ENCODE results near the gene ADORA1.

ADORA1 gene

DNA sequence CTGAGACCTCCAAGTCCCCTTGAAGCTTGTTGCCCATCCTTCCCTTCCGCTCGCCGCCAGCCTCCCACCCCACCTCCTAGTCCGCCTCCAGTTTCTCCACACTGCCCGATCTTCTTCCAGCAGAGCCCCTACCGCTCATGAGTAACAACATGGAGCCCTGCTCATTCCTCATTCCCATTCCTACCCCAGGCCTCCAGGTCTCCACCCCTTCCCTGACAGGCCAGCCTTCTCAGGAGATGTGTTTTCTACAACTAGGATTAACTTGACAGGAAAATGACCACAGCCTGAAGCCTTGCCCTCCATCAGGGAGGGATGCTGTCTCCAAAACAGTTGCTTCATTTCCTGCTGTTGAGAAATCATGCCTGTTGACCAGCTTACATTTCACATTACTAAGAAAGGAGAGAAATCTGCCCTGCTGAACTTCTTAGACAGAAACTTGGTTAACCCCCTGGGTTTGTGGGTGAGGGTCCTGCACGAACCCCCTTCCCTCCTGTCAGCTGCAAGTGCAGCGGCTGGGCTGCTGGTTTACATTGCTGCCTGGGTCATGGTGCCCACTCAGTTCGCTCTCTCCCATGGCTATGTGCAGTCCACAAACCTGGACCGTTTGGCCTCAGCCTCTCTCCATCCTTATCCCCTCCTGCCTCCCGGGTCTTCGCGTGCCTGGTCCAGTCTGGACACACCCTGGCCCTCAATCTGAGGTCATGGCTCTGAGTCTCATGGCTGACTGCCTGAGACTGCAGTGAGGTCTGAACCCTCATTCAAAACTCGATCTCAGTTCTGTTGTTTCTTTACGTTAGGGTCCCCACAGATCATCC, 75.1 kb downstream of the ADORA1 start:
- in situ Hi-C loops (cut with HindIII; ENCODE audit: low sequenced_read_pairs): no loop called here

DNA sequence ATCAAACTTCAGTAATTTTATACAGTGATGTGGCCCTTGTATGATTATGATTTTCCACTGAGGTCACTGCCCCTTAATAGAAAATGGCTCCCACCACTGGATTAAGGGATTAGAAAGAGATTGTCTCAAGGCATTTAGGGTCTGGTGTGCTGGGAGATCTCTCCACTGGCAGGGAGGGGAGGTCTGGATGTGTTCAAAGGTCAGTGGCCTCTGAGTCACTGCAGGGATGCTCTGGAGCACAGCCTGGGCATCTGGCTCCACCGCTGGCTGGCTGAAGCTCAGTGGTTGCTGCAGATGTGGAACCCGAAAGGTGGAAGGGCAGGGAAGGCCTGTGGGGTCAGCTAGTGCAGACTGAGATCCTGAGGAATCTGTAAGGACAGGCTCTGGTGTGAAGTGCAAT, 77.2 kb downstream of the ADORA1 start:
- in situ Hi-C loops (cut with HindIII; ENCODE audit: low sequenced_read_pairs): no loop called here

DNA sequence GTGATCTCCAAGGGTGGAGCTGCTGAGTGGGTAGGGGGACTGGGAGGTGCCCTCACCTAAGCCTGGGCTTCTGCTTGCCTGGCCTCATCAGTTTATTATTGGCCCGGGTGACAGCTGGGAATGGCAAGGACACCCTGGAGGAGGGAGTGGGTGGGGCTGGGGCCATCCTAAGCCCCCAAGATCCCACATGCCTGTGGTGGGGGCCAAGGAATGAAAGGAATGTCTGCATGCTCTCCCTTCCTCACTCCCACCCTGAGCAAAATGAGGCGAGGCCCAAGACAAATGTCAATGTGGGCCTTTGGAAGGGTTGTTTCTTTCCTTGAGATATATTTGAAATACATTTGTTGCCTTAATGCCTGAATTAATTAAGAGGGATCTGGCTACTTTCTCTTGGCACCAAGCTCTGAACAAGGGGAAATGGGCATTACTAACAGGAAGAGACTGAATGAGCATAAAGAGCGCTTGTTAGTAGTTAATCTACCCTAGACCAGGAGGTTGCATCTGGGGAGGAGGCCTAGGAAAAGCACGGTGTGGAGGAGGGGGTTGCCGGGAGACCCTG, 78.7 kb downstream of the ADORA1 start:
- in situ Hi-C loops (cut with HindIII; ENCODE audit: low sequenced_read_pairs): no loop called here

DNA sequence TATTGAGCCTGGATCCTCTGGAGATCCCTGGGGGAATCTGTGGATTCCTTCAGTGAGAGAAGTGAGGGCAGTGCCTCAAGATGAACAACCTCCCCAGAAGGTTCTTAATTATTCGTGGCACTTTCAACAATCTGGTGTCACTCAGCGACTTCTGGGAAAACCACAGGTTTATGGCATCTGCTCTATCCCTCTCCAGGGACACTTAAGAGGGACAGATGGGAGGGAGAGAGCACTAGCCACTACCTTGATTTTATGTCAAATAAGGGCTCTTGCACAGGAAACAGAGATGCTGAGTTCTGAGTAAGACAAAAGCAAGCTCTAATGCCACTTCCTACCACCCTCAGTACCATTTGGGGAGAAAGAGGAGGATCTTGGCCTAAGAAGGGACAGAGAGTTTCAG, 80.2 kb downstream of the ADORA1 start:
- in situ Hi-C loops (cut with HindIII; ENCODE audit: low sequenced_read_pairs): no loop called here

DNA sequence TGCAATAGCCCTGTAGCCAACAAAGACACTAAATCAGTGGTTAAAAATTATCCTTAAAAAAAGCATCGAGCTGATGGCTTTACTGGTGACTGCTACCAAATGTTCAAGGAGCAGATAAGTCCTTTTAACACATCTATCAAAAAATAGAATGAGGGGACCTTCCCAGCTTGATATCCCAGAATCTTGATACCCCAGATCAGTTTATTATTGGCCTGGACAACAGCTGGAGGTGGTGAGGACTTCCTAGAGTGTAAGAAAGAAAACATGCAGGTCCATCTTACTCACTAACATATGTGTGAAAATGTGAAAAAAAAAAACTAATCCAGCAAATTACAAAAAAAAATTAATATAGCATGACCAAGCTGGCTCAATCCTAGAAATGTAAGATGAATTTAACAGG, 80.7 kb downstream of the ADORA1 start:
- in situ Hi-C loops (cut with HindIII; ENCODE audit: low sequenced_read_pairs): no loop called here

DNA sequence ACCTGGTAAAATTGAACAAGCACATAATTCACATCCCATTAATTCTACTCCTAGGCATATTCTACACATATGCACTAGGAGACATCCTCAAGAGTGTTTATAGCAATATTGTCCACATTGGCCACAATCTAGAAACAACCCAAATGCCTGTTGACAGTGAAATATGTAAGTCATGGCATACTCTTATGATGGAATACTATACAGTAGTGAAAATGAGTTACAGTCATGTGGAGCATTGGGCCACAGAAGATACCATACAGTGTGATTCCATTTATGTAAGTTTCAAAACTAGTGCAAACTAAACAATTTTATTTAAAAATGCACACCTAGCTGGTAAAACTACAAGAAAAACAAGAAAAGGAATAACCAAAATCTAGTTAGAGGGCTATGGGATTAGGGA, 82.8 kb downstream of the ADORA1 start:
- in situ Hi-C loops (cut with HindIII; ENCODE audit: low sequenced_read_pairs): no loop called here

DNA sequence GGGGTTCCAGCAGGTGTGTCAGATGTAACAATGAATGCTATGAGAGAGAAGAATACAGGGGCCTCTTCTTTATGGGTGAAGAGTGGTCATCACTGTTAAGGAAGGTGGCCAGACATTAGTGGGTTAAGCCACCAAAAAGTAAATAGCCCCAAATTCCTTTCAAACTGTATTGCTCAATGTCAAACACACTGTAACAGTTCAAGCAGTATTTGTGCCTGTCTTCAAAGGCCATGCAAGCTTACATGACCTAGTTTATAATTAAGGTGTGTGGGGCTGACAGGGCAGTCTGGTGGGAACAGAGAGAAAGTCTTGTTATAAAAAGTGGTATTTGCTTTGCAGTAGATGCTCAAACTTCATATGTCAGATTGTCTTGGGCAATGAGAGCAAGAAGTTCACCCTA, 83.5 kb downstream of the ADORA1 start:
- in situ Hi-C loops (cut with HindIII; ENCODE audit: low sequenced_read_pairs): no loop called here

DNA sequence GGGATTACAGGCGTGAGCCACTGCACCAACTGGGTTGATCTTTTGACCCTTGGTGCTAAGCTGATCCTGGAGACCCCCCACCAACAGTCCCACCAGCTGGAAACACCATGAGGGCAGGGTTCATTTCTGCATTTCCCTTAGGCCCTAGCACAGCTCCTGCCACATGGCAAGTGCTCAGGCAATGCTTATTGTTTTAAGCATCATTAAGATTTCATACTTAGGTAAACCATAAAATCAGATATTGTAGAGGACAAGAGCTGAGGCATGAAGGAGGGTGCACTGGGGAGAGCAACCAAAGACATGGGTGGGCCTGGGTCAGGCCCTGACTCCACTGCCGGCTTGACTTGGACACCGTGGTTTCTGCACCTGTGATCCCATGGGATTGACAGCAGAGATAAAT, 84.3 kb downstream of the ADORA1 start:
- in situ Hi-C loops (cut with HindIII; ENCODE audit: low sequenced_read_pairs): no loop called here

DNA sequence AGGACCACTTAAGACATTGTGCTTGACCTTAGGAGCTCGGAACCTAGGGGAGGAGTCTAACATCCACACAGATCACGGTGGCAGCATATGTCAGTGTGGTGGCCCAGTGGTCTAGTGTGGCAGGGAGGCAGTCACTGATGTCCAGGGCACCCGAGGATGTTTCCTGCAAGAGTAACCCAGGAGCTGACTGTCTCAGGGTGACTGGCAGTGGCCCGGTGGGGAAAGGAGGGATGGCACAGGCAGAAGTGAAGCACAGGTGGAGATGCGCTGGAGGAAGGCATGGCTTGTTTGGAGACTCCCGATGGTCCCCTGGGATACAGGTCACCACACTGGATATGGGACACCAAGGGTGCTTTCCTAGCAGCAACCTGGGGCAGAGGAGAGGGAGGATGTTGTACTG, 85.6 kb downstream of the ADORA1 start:
- in situ Hi-C loops (cut with HindIII; ENCODE audit: low sequenced_read_pairs): no loop called here

DNA sequence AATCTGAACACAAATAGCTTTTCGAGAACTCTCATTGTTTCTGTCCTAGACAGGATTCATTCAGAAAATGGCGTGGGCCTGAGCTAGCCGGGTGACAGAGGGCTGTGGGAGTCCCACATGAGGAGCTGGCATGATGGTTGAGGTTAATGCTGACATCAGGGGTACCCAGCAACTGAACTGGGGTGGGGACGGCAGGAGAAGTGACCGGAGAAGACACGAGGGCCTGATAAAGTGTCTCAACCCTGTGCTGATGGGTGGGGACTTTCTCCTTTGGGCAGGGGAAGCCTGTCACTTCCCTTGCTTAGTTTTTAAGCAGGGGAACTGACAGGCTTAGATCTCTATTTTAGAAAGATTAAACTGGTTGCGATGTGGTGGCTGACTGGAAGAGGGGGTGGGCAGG, 87.3 kb downstream of the ADORA1 start:
- in situ Hi-C loops (cut with HindIII; ENCODE audit: low sequenced_read_pairs): no loop called here

DNA sequence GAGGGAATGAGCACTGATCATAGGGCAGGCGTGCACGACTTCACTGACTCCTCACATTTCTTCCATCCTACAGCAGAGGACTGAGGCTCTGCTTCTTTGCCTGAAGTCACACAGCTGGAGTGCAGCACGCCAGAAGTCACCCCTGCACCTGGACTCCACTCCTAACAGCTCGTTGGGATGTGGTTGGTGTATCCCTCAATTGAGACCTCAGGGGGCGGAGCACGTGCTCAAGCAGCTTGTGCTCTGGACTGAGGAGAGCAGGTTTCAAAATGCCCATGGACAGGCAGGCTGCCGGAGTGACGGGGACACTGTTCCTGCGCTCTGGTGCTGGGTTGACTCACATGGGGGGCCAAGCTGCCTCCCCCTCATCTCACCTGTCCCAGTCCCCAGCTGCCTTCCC, 88.0 kb downstream of the ADORA1 start:
- in situ Hi-C loops (cut with HindIII; ENCODE audit: low sequenced_read_pairs): no loop called here

DNA sequence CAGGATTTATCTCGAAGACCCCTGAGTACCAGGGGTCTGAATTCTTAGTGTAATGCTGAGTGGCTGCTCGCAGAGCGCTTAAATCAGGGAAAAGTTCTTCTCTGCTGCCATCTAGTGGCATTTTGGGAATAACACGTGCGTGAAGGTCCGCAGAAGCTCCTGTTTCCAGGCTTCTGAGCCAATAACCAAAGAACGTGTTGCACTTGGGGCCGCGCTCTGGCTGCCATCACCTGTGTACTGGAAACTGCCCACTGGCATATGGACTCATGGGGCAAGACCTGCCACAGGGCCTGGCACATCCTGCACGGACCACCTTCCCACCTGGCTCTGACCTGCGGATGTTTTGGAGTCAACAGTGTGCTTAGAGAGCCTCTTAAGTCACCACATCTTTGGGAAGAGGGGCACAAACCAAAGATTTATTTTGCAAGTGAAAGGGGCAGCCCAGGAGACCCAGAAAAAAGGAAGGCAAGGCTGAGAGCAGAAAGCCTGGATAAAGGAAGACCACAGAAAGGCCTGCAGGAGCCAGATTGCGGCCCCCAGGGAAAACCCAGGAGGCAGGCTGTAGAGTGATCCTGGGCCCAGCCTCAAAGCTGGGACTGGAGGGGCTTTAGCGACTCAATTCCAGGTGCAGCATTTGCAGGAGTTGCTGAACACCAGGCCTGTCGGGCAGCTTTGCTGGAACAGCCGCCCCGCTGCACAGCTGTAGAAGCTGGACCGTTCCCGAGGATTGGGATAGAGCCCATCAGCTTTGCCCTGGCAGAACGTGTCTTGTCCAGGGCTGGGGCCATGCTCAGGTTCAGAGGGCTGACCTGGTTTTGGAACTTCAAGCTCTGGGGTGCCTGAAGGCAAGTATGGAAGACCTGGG, 89.0 kb downstream of the ADORA1 start:
- in situ Hi-C loops (cut with HindIII; ENCODE audit: low sequenced_read_pairs): no loop called here

All from DLD1 (cell line).